WTC11 (cell line): Measurements from ENCODE around the gene AIG1. TPM values are rescaled to one million over a fixed set of nuclear protein-coding genes. Genes with fewer than 3 reads are reported as not detected.

ENCODE experiments used
- ATAC-seq: fragments of 200-7000 bp; cut with Tn5 transposase; 2 replicates; pipeline ENCODE4 v1.10.0; 2021; ENCODE audit warnings: mild to moderate bottlenecking, moderate library complexity
- CTCF ChIA-PET: fragments of 300-600 bp; sonication (Branson Sonifier 250); formaldehyde crosslinking; loops from one replicate; lab custom pipeline; 2021; ENCODE audit warnings: antibody characterized with exemption; lab: Charles Lee
- POLR2A ChIA-PET: fragments of 350-600 bp; sonication (Branson Sonifier 250); formaldehyde crosslinking; loops from one replicate; lab custom pipeline; 2021; ENCODE audit warnings: antibody characterized with exemption; lab: Charles Lee
- DNase-seq: peaks from one replicate; pipeline ENCODE4 v3.0.0; 2021; ENCODE audit warnings: low spot score
- H3K27ac Mint-ChIP-seq: 2 replicates; pipeline ENCODE4 v1.8.0; 2021; ENCODE audit warnings: mixed read lengths
- H3K27me3 Mint-ChIP-seq: 2 replicates; pipeline ENCODE4 v1.8.0; 2021; ENCODE audit warnings: low read depth, mild to moderate bottlenecking, moderate library complexity, mixed read lengths
- H3K36me3 Mint-ChIP-seq: 2 replicates; pipeline ENCODE4 v1.8.0; 2021; ENCODE audit warnings: mixed read lengths
- H3K4me1 Mint-ChIP-seq: 2 replicates; pipeline ENCODE4 v1.8.0; 2022; ENCODE audit warnings: mixed read lengths
- H3K4me3 Mint-ChIP-seq: 2 replicates; pipeline ENCODE4 v1.8.0; 2021; ENCODE audit warnings: mild to moderate bottlenecking, moderate library complexity, mixed read lengths
- H3K9me3 Mint-ChIP-seq: 2 replicates; pipeline ENCODE4 v1.8.0; 2021; ENCODE audit warnings: mixed read lengths
- AR ChIP-seq: fragments of 250-450 bp; sonication (Bioruptor Pico); IDR thresholded peaks from 2 replicates; pipeline ENCODE4 v1.9.0; 2021; ENCODE audit warnings: mild to moderate bottlenecking
- ATF3 ChIP-seq: sonication (generic); formaldehyde crosslinking; conservative IDR thresholded peaks from 2 replicates; pipeline ENCODE4 v1.8.1; 2022; ENCODE audit warnings: mild to moderate bottlenecking, missing genetic modification reagents
- CBFB ChIP-seq: sonication (generic); formaldehyde crosslinking; IDR thresholded peaks from 2 replicates; pipeline ENCODE4 v1.8.1; 2022; ENCODE audit warnings: mild to moderate bottlenecking, low read depth, missing genetic modification reagents
- ELF4 ChIP-seq: sonication (generic); formaldehyde crosslinking; IDR thresholded peaks from 2 replicates; pipeline ENCODE4 v1.8.1; 2022; ENCODE audit warnings: low read depth, mild to moderate bottlenecking, moderate library complexity, missing genetic modification reagents
- EMX1 ChIP-seq: fragments of 250-450 bp; sonication (Bioruptor Pico); IDR thresholded peaks from 2 replicates; pipeline ENCODE4 v1.8.0; 2021; ENCODE audit warnings: mild to moderate bottlenecking
- ERG ChIP-seq: fragments of 250-450 bp; sonication (Bioruptor Pico); IDR thresholded peaks from 2 replicates; pipeline ENCODE4 v1.8.0; 2021; ENCODE audit warnings: mild to moderate bottlenecking
- ESRRA ChIP-seq: sonication (generic); formaldehyde crosslinking; IDR thresholded peaks from 2 replicates; pipeline ENCODE4 v1.8.1; 2022; ENCODE audit warnings: mild to moderate bottlenecking, missing genetic modification reagents, borderline replicate concordance
- GABPB1 ChIP-seq: sonication (generic); formaldehyde crosslinking; IDR thresholded peaks from 2 replicates; pipeline ENCODE4 v1.8.1; 2023; ENCODE audit warnings: mild to moderate bottlenecking, missing genetic modification reagents
- KAT7 ChIP-seq: sonication (generic); formaldehyde crosslinking; IDR thresholded peaks from 2 replicates; pipeline ENCODE4 v1.8.1; 2023; ENCODE audit warnings: missing genetic modification reagents, mild to moderate bottlenecking, borderline replicate concordance
- MYBL2 ChIP-seq: sonication (generic); formaldehyde crosslinking; IDR thresholded peaks from 2 replicates; pipeline ENCODE4 v1.8.1; 2023; ENCODE audit warnings: mild to moderate bottlenecking, moderate library complexity, missing genetic modification reagents
- NR3C1 ChIP-seq: sonication (generic); formaldehyde crosslinking; conservative IDR thresholded peaks from 2 replicates; pipeline ENCODE4 v1.8.1; 2023; ENCODE audit warnings: low read depth, mild to moderate bottlenecking, missing genetic modification reagents
- RELA ChIP-seq: sonication (generic); formaldehyde crosslinking; IDR thresholded peaks from 2 replicates; pipeline ENCODE4 v1.8.1; 2022; ENCODE audit warnings: missing genetic modification reagents, mild to moderate bottlenecking, borderline replicate concordance
- STAT6 ChIP-seq: sonication (generic); formaldehyde crosslinking; conservative IDR thresholded peaks from 2 replicates; pipeline ENCODE4 v1.8.1; 2023; ENCODE audit warnings: mild to moderate bottlenecking, low read depth, missing genetic modification reagents, moderate library complexity
- TEAD1 ChIP-seq: sonication (generic); formaldehyde crosslinking; IDR thresholded peaks from 2 replicates; pipeline ENCODE4 v1.8.0; 2022; ENCODE audit warnings: mild to moderate bottlenecking, missing genetic modification reagents
- USF1 ChIP-seq: sonication (generic); formaldehyde crosslinking; IDR thresholded peaks from 2 replicates; pipeline ENCODE4 v1.8.0; 2022; ENCODE audit warnings: mild to moderate bottlenecking, missing genetic modification reagents
- USF2 ChIP-seq: sonication (generic); formaldehyde crosslinking; IDR thresholded peaks from 2 replicates; pipeline ENCODE4 v1.8.1; 2023; ENCODE audit warnings: mild to moderate bottlenecking, missing genetic modification reagents, moderate library complexity
- ZMAT4 ChIP-seq: fragments of 250-450 bp; sonication (Bioruptor Pico); IDR thresholded peaks from 2 replicates; pipeline ENCODE4 v1.9.0; 2021; ENCODE audit warnings: mild to moderate bottlenecking
- ZNF219 ChIP-seq: sonication (generic); formaldehyde crosslinking; IDR thresholded peaks from 2 replicates; pipeline ENCODE4 v1.8.0; 2023; ENCODE audit warnings: missing genetic modification reagents, mild to moderate bottlenecking, borderline replicate concordance
- ZNF317 ChIP-seq: sonication (generic); formaldehyde crosslinking; IDR thresholded peaks from 2 replicates; pipeline ENCODE4 v1.8.1; 2023; ENCODE audit warnings: low read depth, mild to moderate bottlenecking, moderate library complexity, missing genetic modification reagents, borderline replicate concordance
- ZNF512 ChIP-seq: sonication (generic); formaldehyde crosslinking; IDR thresholded peaks from 2 replicates; pipeline ENCODE4 v1.8.1; 2022; ENCODE audit warnings: missing genetic modification reagents, borderline replicate concordance
- total RNA-seq: library from RNA; stranded (reverse); gene quantifications from 3 replicates; pipeline ENCODE4 v1.2.3, GENCODE V29; 2021

The AIG1 gene
- total RNA-seq, 1 experiment from 2014 or later, result 38.8 TPM

GRCh38 chr6:143221698-143222097 lies 161.0 kb downstream of the AIG1 start:
- H3K4me1 Mint-ChIP-seq, result peaks cover 31% of the 10 kb centered on the region
- H3K27ac Mint-ChIP-seq, result no peak overlapping the region
- H3K9me3 Mint-ChIP-seq, result no peaks in the 10 kb centered on the region
- CTCF ChIA-PET, result interaction anchor here (0.7 to 2.9 kb wide), 2 partner anchors 11 to 116 kb away, joined by 5 to 21 read pairs; no protein-coding TSS in a partner anchor
- TF ChIP-seq STAT6 (CRISPR knock-in tag) (no peak), USF1 (CRISPR knock-in tag) (no peak), ZNF317 (CRISPR knock-in tag) (no peak), ZNF219 (no peak), MYBL2 (CRISPR knock-in tag) (no peak), EMX1 (no peak), GABPB1 (CRISPR knock-in tag) (no peak), ELF4 (CRISPR knock-in tag) (no peak), USF2 (CRISPR knock-in tag) (no peak), AR (no peak), KAT7 (CRISPR knock-in tag) (no peak), ERG (CRISPR knock-in tag) (no peak), ESRRA (CRISPR knock-in tag) (no peak), RELA (CRISPR knock-in tag) (no peak), CBFB (CRISPR knock-in tag) (no peak), ATF3 (CRISPR knock-in tag) (no peak), TEAD1 (no peak), ZMAT4 (CRISPR knock-in tag) (no peak), ZNF512 (CRISPR knock-in tag) (no peak), NR3C1 (CRISPR knock-in tag) (no peak)
- POLR2A ChIA-PET, result no interaction called here
- ATAC-seq (no peak), DNase-seq (no peak)
- H3K27me3 Mint-ChIP-seq, result no peaks in the 10 kb centered on the region
- no peak overlapping the region for H3K4me3 Mint-ChIP-seq
- no peaks in the 10 kb centered on the region for H3K36me3 Mint-ChIP-seq
